GM19395 (cell line): ENCODE results near the gene SEC24D.

Experiments used
- ATAC-seq: cut with Tn5 transposase; IDR thresholded peaks from one replicate; pipeline ENCODE4 v1.9.1; 2021; ENCODE audit warnings: mild to moderate bottlenecking, moderate library complexity; ENCODE audit not compliant: unreplicated experiment

Gene SEC24D

GRCh38 chr4:118727360-118727759 is 108.6 kb downstream of the SEC24D start:
- no peak for ATAC-seq

- no peak for ATAC-seq
Observed at GRCh38 chr4:118723369-118723768, 112.6 kb downstream of the SEC24D start.

GRCh38 chr4:118721752-118722151 is 114.2 kb downstream of the SEC24D start:
- ATAC-seq, result no peak

- no peak for ATAC-seq
Observed at GRCh38 chr4:118718511-118719170, 117.3 kb downstream of the SEC24D start.

- ATAC-seq, result no peak
Observed at GRCh38 chr4:118716304-118716703, 119.6 kb downstream of the SEC24D start.

- no peak for ATAC-seq
Observed at GRCh38 chr4:118714682-118715081, 121.2 kb downstream of the SEC24D start.

GRCh38 chr4:118712872-118713271 is 123.1 kb downstream of the SEC24D start:
- ATAC-seq, result no peak

GRCh38 chr4:118711052-118711451 is 124.9 kb downstream of the SEC24D start:
- ATAC-seq, result no peak

GRCh38 chr4:118703118-118703517 is 132.8 kb downstream of the SEC24D start:
- ATAC-seq, result no peak

GRCh38 chr4:118684873-118685811 is 150.8 kb downstream of the SEC24D start, which contains the start of gene METTL14:
Gene METTL14 (plus strand): TSS chr4:118685392. CDS start chr4:118685535, 143 bp downstream.
- peak; percentile 100 for ATAC-seq

GRCh38 chr4:118683513-118683912 is 152.4 kb downstream of the SEC24D start:
- ATAC-seq, result no peak

- ATAC-seq, result no peak
Observed at GRCh38 chr4:118682928-118683327, 153.0 kb downstream of the SEC24D start.

- no peak for ATAC-seq
Observed at GRCh38 chr4:118680808-118681207, 155.1 kb downstream of the SEC24D start.

GRCh38 chr4:118676128-118676527 is 159.8 kb downstream of the SEC24D start:
- ATAC-seq, result no peak
